HG03196 (cell line): ENCODE results near the gene LEF1.
"Not testable (repeated sequence)": the region's sequence is repeated elsewhere in the genome, so short reads cannot be mapped to it uniquely, and the experiment has no call there.

Experiments
- ATAC-seq: cut with Tn5 transposase; IDR thresholded peaks from one replicate; pipeline ENCODE4 v1.9.1; 2021; ENCODE audit not compliant: unreplicated experiment

Gene LEF1

GRCh38 chr4:108072300-108072699 lies 96.4 kb downstream of the LEF1 start:
- peak; percentile 58 for ATAC-seq

GRCh38 chr4:108070775-108071174 lies 98.0 kb downstream of the LEF1 start:
- ATAC-seq: no peak

GRCh38 chr4:108068442-108068841 lies 100.3 kb downstream of the LEF1 start:
- ATAC-seq: no peak

- no peak for ATAC-seq
These were observed 107.9 kb downstream of the LEF1 start for GRCh38 chr4:108060686-108061321.

- no peak for ATAC-seq
These were observed 108.6 kb downstream of the LEF1 start for GRCh38 chr4:108060164-108060563.

- ATAC-seq: no peak
These were observed 109.9 kb downstream of the LEF1 start for GRCh38 chr4:108058685-108059440.

- ATAC-seq: no peak
These were observed 112.3 kb downstream of the LEF1 start for GRCh38 chr4:108056418-108056817.

GRCh38 chr4:108055787-108056186 lies 112.9 kb downstream of the LEF1 start:
- no peak for ATAC-seq

GRCh38 chr4:108054025-108054638 lies 114.6 kb downstream of the LEF1 start:
- ATAC-seq: no peak

GRCh38 chr4:108053251-108053711 lies 115.5 kb downstream of the LEF1 start:
- ATAC-seq: peak; percentile 90

- no peak for ATAC-seq
These were observed 116.1 kb downstream of the LEF1 start for GRCh38 chr4:108052558-108053120.

GRCh38 chr4:108051343-108051742 lies 117.4 kb downstream of the LEF1 start:
- ATAC-seq: no peak

GRCh38 chr4:108050166-108051111 lies 118.3 kb downstream of the LEF1 start:
- not testable (repeated sequence) for ATAC-seq

- no peak for ATAC-seq
These were observed 119.3 kb downstream of the LEF1 start for GRCh38 chr4:108049406-108049805.

GRCh38 chr4:108048997-108049396 lies 119.7 kb downstream of the LEF1 start:
- no peak for ATAC-seq

GRCh38 chr4:108048157-108048556 lies 120.6 kb downstream of the LEF1 start:
- no peak for ATAC-seq

- no peak for ATAC-seq
These were observed 121.5 kb downstream of the LEF1 start for GRCh38 chr4:108047199-108047598.

GRCh38 chr4:108045687-108046024 lies 123.1 kb downstream of the LEF1 start:
- ATAC-seq: no peak

- no peak for ATAC-seq
These were observed 123.6 kb downstream of the LEF1 start for GRCh38 chr4:108044951-108045686.

GRCh38 chr4:108043526-108043925 lies 125.2 kb downstream of the LEF1 start:
- no peak for ATAC-seq
